Caki2 (cell line): ENCODE measurements around the gene GJD4. TPM values are rescaled to one million over a fixed set of nuclear protein-coding genes. Genes with fewer than 3 reads are reported as not detected.
A peak's percentile ranks its signal among the peaks of the same experiment; 100 is the strongest.

Experiments used
- DNase-seq: peaks from one replicate; pipeline ENCODE4 v3.0.0-alpha.2; 2015; ENCODE audit warnings: low read depth
- in situ Hi-C: cut with HindIII; loops from 2 replicates; pipeline ENCODE4 v1.10.0; 2016; ENCODE audit warnings: low sequenced_read_pairs, low pct_unique_long_range_greater_than_20kb, mixed read lengths
- total RNA-seq: library from RNA; depleted of rRNA; stranded (reverse); fragments of >200 nt; shearing (Covaris generic); gene quantifications from 2 replicates; pipeline ENCODE4 v1.2.3, GENCODE V29; 2014; ENCODE audit warnings: low replicate concordance; rRNA removed

The GJD4 gene
- total RNA-seq, 1 experiment from 2014 or later, result not detected

DNA sequence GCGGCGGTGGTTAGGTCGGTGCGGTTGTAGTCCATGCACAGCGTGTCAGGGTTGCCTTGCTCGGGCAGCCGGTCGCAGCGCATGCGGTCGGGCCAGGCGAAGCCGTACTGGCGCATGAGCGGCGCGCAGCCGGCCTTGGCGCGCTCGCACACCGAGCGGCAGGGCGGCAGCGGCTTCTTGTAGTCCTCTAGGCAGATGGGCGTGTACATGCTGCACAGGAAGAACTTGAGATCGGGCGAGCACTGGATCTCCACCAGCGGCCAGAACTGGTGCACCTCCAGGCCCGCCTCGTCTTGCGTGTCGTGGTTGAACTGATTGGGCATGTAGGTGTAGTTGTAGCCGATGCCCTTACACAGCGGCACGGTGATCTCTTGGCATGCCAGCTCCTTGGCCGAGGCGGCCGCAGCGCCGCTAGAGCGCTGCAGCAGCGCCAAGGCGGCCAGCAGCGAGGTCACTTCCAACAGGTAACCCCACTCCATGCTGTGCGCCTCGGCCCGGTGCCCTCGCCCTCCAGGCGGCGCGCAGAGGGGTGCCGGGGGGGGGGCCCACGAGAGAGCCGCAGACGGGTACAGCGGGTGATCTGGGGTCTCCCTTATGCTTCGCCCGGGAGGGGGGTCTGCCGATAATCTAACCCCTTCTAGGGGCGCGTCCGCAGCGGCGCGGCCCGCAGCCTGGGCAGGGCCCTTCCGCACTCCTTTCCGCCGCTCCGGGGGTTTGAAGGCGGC is 36.0 kb downstream of the GJD4 start:
- in situ Hi-C loops, result no loop called here
- peak; percentile 84 for DNase-seq

DNA sequence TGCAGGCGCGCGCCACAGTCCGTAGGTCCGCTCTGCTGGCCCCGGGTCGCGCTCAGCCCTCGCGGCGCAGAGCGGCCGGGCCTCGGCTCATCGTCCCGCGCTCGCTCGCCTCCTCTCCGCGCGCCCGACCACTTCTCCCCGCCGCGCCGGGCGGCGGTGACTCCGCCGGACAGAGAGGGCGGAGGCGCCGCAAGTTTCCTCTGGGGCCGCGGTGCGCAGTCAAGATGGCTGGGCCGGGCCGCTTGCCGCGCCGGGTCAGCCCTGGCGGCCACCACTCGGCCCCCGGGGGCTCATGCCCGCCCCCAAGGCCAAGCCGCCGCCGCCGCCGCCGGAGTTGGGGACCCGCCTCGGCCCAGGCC is 36.5 kb downstream of the GJD4 start:
- in situ Hi-C loops, result no loop called here
- no peak for DNase-seq

GRCh38 chr10:35642035-35642792 is 37.1 kb downstream of the GJD4 start, which contains the start of gene FZD8:
TSS of gene FZD8 (minus strand) at chr10:35642296. CDS start at chr10:35641429, 867 bp downstream.
- in situ Hi-C loops, result no loop called here

DNA sequence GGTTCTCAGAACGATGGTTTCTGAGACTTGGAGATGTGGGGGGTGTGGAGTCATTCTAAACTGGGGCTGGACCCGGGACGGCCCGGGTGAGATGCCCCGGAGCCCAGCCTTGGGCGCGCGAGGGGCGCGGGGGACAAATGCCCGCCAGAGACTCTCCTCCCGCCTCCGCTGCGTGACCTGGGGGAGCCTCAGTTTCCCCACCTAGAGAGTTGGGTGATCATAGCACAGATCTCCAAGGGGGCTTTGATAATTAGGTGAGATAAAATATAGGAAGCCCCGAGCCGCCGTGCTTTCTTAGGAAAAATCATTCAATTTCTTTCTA is 37.6 kb downstream of the GJD4 start:
- no peak for DNase-seq
- in situ Hi-C loops, result no loop called here

More at GRCh38 chr10:35642035-35642792, 37.1 kb downstream of the GJD4 start, which contains the start of gene FZD8:
- DNase-seq, result peak; percentile 97

GRCh38 chr10:35643151-35644049 is 38.3 kb downstream of the GJD4 start:
- DNase-seq, result peak; percentile 45
- in situ Hi-C loops, result no loop called here

- no peak for DNase-seq
- in situ Hi-C loops, result no loop called here
These were observed 39.2 kb downstream of the GJD4 start for GRCh38 chr10:35644050-35644950.

GRCh38 chr10:35650894-35651293 is 45.8 kb downstream of the GJD4 start:
- DNase-seq, result no peak
- in situ Hi-C loops, result no loop called here

- in situ Hi-C loops, result no loop called here
- DNase-seq, result no peak
These were observed 47.7 kb downstream of the GJD4 start for GRCh38 chr10:35652824-35653223.

GRCh38 chr10:35657621-35658020 is 52.5 kb downstream of the GJD4 start:
- in situ Hi-C loops, result no loop called here
- no peak for DNase-seq

Other genes with a start within 250 kb of the GJD4 start
- gene FZD8, start 37.0 kb downstream of the GJD4 start, total RNA-seq, result 23.4 and 26.5 TPM in 2 replicates